NB4 (cell line): ENCODE measurements around the gene KIRREL3.

Experiments
- CTCF ChIP-seq: IDR thresholded peaks from one replicate; pipeline ENCODE4 v1.5.1; 2012; ENCODE audit warnings: low read depth, low read length
- POLR2A ChIP-seq: IDR thresholded peaks from 2 replicates; pipeline ENCODE4 v1.6.1; 2011; ENCODE audit warnings: mild to moderate bottlenecking; ENCODE audit not compliant: insufficient read length; ENCODE audit errors: extremely low read depth

GRCh38 chr11:126738295-126739031, 262.1 kb downstream of the KIRREL3 start:
- TF ChIP-seq CTCF (no peak), POLR2A (no peak)
